GM19397 (cell line): ENCODE data around the gene NFE2.
"Not testable (repeated sequence)": the region's sequence is repeated elsewhere in the genome, so short reads cannot be mapped to it uniquely, and the experiment has no call there.

Source experiments
- ATAC-seq: cut with Tn5 transposase; IDR thresholded peaks from one replicate; pipeline ENCODE4 v1.9.1; 2021; ENCODE audit warnings: mild to moderate bottlenecking, moderate library complexity; ENCODE audit not compliant: unreplicated experiment

The NFE2 gene

DNA sequence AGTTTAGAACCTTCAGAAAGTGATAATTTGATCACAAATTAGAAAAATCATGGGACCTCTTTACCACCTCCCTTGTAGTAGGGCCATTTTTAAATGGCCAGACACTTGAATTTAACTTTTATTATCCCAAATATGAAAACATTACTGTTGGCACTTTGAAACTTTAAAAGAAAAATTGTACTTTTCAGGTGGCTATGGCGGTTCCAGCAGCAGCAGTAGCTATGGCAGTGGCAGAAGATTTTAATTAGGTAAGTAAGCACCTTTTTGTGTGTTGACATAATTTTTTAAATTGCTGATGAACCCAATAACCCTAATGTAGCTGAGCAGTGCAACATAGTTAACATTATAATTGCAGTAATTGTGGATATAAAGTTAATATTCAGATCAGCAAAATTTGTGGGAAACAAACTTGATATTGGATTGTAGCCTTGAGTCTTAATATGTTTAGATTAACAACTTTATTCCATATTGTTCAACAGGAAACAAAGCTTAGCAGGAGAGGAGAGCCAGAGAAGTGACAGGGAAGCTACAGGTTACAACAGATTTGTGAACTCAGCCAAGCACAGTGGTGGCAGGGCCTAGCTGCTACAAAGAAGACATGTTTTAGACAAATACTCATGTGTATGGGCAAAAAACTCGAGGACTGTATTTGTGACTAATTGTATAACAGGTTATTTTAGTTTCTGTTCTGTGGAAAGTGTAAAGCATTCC is 16.6 kb downstream of the NFE2 start:
- not testable (repeated sequence) for ATAC-seq

DNA sequence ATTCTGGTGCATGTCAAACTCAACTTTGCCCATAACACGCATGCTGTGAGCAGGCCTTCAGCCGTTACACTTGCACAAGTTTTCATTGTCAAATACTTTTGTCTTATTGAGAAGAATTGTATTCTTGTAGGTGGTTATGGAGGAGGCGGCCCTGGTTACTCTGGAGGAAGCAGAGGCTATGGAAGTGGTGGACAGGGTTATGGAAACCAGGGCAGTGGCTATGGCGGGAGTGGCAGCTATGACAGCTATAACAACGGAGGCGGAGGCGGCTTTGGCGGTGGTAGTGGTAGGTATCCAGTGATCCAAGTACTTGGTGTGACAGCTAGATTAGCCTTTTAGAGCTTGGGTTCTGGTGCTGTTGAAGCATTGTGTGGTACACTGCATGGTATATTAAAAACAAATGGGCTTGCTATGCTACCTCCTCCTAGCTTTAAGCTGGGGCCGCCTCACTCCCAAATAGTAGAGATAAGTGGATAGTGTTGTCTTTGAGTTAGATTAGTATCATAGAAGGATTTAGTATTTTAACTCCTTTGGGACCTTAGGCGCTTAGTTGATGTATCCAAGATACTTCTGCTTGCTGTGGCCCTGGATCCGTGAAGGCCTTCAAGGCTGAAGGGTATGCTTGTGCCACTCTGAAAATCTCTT is 17.7 kb downstream of the NFE2 start:
- no peak for ATAC-seq

DNA sequence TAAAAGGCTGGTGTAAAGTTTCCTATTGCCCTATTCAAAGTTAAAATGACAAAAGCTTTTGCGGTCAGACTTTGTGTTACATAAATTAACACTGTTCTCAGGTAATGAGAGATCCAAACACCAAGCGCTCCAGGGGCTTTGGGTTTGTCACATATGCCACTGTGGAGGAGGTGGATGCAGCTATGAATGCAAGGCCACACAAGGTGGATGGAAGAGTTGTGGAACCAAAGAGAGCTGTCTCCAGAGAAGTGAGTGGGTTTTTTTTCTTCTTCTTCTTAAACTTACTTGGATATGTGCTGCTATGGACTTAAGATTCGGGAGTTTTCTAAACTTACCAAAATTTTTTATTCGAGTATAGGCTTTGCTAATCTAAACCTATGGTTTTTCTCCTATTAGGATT is 19.1 kb downstream of the NFE2 start:
- not testable (repeated sequence) for ATAC-seq

DNA sequence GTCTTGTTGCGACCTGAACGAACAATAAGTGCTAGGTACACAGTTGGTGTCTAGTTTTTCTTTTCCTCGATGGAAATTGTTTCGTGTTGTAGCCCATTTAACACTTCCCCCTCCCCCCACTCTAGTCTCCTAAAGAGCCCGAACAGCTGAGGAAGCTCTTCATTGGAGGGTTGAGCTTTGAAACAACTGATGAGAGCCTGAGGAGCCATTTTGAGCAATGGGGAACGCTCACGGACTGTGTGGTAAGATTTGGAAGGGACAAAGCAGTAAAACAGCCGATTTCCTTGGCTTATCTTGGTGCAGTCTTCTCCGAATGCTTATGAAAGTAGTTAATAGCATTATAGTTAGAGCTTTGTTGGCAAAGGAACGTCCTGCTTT is 19.6 kb downstream of the NFE2 start:
- not testable (repeated sequence) for ATAC-seq

DNA sequence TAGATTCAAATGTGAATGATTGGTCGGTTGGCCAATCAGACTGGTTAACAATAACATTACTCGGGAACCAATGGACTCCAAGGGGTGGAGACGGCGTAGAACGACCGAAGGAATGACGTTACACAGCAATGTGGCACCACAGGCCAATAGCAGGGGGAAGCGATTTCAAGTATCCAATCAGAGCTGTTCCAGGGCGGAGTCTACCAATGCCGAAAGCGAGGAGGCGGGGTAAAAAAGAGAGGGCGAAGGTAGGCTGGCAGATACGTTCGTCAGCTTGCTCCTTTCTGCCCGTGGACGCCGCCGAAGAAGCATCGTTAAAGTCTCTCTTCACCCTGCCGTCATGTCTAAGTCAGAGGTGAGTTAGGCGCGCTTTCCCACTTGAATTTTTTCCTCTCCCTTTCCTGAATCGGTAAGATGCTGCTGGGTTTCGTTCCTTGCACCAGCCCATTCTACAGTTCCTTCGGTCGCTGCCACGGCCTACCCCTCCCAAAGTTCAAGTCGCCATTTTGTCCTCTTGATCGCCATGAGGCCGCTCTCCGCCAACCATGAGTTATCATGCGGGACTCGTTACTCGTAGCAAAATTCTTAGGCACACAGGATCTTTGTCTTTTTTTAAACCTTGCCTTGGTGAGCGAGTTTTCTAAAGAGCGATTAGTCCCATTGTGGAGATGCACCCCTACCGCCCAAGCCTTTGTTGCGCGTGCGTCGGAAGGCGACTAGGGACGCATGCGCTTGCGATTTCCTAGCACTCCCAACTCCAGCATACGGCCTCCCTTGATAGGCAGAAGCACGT is 20.2 kb downstream of the NFE2 start, which contains the start of gene HNRNPA1:
HNRNPA1 (plus strand) TSS at position 259 of the 793 bp plus-strand sequence; CDS start at position 341, 82 bp downstream.
- peak; percentile 84 for ATAC-seq

DNA sequence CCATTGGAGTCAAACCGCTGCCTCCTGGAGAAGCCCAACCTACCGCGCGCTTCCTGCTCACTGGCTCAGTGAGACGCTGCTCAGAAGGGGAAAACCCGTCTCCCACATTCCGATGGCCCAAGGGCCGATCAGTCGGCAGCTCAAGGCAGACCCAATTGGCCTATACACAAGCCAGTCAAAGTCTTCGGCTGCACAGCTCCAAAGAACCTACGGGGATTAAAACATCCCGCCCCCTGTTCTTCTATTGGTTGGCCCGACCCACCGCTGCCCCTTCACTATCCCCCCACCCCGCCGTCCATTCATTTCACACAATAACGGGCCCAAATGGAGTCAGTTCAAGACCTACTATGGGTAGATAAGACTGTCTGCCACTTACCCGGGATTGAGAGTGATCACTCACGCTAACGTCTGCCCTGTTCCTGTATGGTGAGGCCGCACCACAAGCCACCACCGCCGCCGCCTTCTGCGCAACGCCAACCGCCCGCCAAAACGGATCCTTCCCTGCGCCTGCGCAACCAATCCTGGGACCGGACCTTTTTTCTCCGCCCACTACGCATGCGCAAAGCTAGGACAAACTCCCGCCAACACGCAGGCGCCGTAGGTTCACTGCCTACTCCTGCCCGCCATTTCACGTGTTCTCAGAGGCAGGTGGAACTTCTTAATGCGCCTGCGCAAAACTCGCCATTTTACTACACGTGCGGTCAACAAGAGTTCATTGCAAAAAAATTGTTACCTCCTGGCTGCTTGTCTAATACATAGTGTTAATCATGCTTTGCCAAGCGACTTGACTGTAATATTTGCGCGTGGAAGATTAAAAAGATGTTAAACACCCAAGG is 21.0 kb downstream of the NFE2 start, which contains the start of gene CBX5:
CBX5 (minus strand) TSS at position 491 of the 836 bp plus-strand sequence. CDS start 22,472 bp downstream, outside the sequence.
- peak; percentile 67 for ATAC-seq

DNA sequence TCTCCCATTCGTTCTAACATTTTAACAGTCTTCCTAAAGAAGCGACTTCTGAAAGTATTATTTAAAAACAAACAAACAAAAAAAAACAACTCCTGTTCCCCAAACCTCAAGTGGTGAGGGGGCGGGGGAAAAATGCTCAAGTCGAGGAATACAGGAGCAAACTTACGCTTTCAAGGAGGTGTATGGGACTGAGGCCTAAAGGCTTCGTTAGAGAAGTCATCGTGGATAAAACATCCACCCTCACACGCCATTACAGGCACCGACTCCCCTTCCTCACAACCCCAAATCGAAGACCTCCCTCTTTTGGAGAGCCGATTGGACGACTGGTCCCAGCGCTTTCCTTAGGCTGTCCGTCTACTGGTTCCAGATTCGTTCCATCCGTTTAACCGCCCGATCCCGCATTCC is 21.6 kb downstream of the NFE2 start:
- ATAC-seq, result no peak

DNA sequence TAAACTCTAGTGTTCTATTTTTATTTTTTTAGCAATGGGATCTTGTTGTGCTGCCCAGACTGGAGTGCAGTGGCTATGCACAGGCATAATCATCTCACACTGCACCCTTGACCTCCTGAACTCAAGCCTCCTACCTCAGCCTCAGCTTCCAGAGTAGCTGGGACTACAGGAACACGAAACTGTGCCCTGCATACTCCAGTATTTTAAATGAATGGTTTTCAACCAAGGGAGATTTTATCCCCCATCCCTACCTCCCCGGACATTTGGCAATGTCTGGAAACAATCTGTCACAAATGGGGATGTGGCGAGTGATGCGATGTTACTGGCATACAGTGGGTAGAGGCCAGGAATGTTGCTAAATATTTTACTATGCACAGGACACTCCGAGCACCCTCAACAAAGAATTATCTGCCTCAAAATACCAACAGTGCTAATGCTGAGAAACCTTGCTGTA is 23.0 kb downstream of the NFE2 start:
- no peak for ATAC-seq

DNA sequence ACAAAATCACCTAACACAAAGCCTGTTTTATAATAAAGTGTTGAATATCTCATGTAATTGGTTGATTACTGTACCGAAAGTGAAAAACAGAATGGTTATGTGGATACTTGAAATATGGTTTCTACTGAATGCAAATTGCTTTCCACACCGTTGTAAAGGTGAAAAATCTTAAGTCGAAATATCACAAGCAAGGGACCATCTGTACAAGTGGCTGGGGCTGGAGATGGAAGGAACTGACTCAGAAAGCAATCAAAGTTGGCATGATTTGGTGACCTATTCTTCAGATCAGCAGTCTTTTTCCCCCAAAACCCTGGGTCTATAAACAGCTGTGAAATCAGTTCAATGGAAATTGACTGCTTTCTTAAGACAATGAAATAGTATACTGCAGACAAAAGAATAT is 24.4 kb downstream of the NFE2 start:
- ATAC-seq, result no peak

DNA sequence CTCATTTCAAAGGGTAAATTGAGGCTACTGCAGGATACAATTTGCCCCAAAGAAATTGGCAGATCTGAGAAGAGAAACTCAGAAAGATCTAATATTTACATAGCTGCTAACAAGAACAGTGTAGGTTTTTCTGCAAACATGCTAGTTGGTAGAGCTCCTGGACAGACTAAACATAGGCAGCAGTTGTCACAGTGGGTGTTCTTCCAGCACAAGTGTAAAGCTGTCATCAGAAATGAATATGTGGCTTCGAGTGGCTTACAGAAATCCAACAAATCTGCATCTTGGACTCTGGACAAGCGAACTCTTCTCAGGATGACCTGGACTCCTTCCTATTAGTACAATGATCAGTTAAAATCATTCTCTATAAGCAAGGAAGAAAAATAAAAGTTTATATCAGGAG is 26.8 kb downstream of the NFE2 start:
- no peak for ATAC-seq

DNA sequence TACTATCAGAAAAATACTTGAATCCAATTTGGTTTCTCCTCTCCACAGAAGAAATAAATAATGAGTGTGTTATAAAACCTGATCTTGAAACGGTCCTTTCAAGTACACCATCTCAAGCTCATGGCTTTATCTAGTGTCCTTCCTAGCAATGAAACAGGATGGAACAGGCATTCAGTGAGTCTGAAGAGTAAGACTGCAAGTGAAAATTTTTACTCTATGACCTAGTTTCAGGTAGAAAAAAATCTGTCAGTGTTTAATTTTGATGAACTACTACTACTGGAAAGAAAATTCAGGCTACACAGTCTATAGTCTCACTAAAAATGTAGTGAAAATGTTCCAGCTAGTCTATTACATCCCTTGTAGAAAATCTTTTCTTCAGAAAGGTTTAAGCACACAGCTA is 28.6 kb downstream of the NFE2 start:
- no peak for ATAC-seq

DNA sequence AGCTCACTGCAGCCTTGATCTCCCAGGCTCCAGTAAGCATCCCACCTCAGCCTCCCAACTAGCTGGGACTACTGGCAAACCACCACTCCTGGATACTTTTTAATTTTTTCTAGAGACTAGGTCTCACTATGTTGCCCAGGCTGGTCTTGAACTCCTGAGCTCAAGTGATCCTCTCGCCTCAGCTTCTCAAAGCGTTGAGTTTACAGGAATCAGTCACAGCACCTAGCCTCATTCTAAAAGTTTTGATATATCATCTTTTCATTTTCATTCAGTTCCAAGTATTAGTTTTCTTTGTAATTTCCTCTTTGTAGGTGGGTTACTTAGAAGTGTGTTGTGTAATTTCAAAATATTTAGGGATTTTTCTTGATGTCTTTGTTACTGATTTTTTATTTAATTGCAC is 30.5 kb downstream of the NFE2 start:
- no peak for ATAC-seq

DNA sequence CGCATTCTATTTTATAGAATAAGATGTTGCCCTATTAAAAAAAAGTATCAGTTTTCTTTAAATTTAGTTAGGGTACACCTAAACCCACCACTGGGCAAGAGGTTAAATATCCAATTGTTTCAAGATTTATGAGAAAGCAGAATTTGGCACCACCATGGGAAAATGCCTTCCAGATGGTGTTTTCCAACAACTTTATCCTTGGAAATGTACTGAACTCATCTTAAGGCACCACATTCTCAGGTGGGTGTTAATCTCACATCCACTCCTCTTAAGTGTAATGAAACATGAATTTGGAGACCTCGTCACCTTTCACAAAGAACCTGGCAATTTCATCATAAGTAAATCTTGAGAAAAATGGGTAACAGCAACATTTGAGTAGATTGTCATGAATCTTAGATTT is 34.0 kb downstream of the NFE2 start:
- no peak for ATAC-seq

DNA sequence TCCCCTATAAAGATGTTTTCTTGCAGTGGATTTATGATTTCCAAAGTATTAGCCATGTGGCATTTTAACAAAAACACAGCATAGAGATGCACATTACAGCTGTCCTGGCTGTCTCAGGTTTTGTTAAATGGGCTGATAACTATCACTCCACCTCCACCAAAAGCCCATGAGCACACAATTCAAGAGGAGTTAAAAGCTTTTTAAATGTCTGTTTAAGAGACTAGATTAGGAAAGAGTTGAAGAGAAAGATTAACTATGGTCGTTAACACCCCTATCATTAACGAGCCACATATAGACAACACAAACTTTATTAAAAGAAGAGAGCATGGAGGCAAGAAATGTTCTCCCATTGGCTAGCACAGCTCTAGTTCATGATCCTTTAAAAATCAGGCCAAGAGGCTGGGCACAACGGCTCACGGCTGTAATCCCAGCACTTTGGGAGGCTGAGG is 35.4 kb downstream of the NFE2 start:
- no peak for ATAC-seq

DNA sequence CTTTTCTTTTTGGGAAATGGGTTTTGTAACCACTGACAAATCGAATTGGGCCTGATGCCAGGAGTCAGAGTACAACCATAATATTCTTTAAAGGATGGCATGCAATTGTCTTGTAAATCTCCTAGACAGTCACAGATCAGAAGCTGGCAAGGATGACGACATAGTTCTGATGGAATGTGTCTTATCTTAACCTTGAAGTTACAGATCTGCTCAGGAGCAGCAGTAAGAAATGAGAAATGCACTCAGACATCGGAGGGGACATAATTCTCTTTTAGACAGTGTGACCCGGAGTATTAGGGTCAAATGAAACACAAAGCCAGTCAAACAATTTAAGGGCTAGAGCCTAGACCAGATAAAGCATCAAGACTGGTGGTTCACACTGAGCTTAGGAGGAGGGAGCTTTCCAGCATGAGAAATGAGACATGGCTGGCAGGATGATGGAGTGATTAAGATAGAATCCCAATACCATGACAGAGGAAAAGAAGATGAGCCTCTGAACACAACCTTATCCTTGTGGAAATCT is 38.4 kb downstream of the NFE2 start:
- ATAC-seq, result no peak

DNA sequence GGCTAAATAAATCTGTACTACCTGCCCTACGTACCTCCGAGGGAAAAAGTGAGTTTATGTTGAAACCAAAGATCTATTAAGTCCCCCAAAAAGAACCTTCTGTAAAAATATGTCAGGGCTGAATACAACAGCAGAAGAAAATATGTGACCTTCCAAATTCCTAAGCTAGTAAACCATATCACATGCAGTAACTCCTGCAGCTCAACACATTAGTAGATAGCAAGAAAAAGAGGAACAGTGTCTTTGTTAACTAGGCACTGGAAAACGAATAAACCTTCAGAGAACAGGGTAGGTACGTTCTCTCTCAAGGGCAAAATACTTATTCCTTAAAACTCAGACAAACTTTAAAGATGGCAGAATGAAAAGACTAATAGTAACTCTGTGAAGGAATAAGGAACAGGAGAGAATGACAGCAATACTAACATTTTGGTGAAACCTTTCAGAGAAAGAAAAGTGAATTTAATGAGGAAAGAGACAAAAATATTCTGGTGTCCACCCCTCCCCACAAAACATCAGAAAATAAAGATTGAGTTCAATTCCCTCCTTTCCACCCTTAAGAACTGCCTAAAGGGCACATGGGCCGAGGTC is 38.9 kb downstream of the NFE2 start:
- ATAC-seq, result no peak

DNA sequence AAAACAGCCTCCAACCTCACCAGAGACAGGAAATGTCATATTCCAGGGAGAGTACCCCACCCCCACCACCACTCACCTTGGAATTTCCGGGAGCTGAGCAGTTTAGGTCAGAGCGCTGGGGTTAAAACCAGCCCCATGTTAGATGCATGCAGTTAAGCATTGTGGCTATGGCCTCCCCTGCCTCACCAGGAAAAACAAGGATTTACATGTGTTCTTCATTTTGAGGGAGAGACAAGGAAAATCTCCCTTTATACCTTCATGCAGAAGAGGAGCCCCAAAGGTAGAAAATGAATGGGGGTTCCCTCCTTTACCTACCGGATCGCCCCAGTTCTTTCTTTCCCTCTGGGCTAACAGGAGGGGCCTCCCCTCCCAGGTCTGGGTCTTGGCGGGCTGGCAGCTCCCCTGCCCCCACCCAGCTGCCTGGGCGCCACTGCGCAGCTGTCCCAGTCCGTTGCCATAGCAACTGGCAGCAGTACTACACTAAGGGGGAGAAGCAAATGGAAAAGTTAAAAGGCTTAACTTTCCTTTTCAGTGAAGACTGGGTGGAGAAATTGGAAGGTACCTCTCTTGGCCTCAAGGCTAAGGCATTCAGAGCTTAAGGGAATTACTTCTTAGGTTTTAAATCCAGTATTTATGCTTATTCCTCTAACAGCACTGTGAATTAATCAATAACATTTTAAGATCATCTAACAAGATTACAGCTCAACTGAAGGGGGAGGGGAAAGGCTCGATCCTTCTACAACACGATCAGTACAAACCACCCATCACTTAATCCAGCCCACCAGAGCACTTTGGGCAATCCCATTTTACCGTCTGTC is 41.4 kb downstream of the NFE2 start:
- ATAC-seq, result peak; percentile 86

DNA sequence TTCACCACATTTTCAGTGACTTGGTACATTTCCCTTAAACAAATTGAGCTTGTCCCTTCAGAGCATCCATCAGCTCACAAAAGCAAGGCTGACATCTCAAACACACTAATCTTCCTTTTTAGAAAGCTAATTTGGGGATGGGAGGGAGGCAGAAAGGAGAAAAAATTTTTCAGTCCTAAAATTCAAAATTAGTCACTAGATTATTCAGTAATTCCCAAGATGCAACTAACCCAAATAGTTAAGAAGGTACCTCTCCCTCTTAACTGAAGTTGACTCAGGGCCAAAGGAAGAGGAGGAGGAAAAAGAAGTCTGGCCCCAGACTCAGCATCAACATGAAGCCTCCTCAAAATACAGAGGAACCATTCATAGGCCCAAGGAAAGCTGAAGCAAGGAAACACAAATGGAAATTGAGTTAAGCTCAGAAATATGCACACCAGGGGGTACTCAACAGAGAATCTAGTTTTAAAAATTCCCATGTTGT is 42.6 kb downstream of the NFE2 start:
- ATAC-seq, result no peak

DNA sequence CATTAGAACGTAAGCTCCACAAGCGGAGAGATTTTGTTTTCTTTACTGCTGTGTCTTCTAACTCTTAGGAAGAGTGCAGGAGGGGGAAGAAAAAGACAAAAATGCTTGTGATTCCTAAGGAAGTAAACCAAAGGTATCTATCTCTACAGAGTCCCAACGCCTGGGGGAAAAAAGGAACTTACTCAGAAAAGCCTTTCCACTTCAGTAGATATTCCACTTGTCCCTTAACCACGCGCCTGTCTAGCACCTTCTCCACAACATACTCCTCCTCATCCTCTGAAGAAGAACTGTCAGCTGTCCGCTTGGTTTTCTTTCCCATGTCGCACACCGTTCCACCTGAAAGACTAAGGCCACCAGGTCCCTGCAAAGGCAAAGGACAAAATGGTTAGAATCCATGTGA is 43.5 kb downstream of the NFE2 start:
- ATAC-seq, result no peak
